Nephron (organoid): Measurements from ENCODE around the gene SERGEF.

ENCODE experiments used
- H3K27ac Mint-ChIP-seq, 3 experiments: 2 replicates each; pipeline ENCODE4 v1.8.0; 2020; ENCODE audit warnings: mixed read lengths in 3 of 3, mild to moderate bottlenecking in 2 of 3, moderate library complexity in 1 of 3
- H3K27me3 Mint-ChIP-seq: 2 replicates; pipeline ENCODE4 v1.8.0; 2021; ENCODE audit warnings: low read depth, mild to moderate bottlenecking, moderate library complexity, mixed read lengths
- H3K36me3 Mint-ChIP-seq: 2 replicates; pipeline ENCODE4 v1.8.0; 2020; ENCODE audit warnings: low read depth, mixed read lengths
- H3K4me1 Mint-ChIP-seq: 2 replicates; pipeline ENCODE4 v1.8.0; 2020; ENCODE audit warnings: mixed read lengths
- H3K4me3 Mint-ChIP-seq, 3 experiments: 2 replicates each; pipeline ENCODE4 v1.8.0; 2020; ENCODE audit warnings: mild to moderate bottlenecking in 3 of 3, mixed read lengths in 3 of 3, moderate library complexity in 2 of 3
- H3K9me3 Mint-ChIP-seq: 2 replicates; pipeline ENCODE4 v1.8.0; 2020; ENCODE audit warnings: mixed read lengths
- CTCF ChIP-seq, 3 experiments: fragments of 200-600 bp; sonication (generic); IDR thresholded peaks; one replicate each; pipeline ENCODE4 v1.5.0; 2021; ENCODE audit warnings: antibody characterized with exemption in 3 of 3; ENCODE audit not compliant: unreplicated experiment in 3 of 3

Gene SERGEF

DNA sequence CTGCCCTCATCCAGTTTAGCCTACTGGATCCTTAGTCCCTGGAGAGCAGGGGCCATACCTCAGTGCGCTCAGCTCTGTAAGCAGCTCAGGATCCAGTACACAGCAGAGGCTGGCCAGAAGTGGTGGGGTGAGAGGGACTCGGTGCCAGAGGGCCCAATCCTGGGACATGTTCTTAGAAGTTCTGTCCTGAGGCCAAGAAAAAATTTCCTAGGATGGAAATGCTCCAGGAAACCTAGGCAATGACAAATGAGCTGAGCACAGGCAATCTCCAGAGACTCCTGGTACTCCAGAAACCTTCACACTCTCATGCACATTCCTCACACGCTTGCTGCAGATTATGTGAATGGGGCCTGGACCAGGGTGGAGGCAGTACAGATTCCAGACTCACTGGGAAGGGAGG, 89.6 kb downstream of the SERGEF start:
- peak overlapping the region in 2 of 3 experiments; percentile 22 to 34 for H3K27ac Mint-ChIP-seq
- no peak overlapping the region for H3K4me3 Mint-ChIP-seq
- H3K4me1 Mint-ChIP-seq, result peaks cover 58% of the 10 kb centered on the region
- no peaks in the 10 kb centered on the region for H3K9me3 Mint-ChIP-seq
- no peak for TF ChIP-seq CTCF (IDR thresholded peaks at IDR 0.05; ENCODE audit: unreplicated experiment in 3 of 3)
- no peaks in the 10 kb centered on the region for H3K27me3 Mint-ChIP-seq
- no peaks in the 10 kb centered on the region for H3K36me3 Mint-ChIP-seq

GRCh38 chr11:17922416-17922788, 90.4 kb downstream of the SERGEF start:
- H3K27ac Mint-ChIP-seq, result peak overlapping the region; percentile 49 to 68 (median 55)
- no peak for TF ChIP-seq CTCF (IDR thresholded peaks at IDR 0.05; ENCODE audit: unreplicated experiment in 3 of 3)
- no peak overlapping the region for H3K4me3 Mint-ChIP-seq
- H3K36me3 Mint-ChIP-seq, result no peaks in the 10 kb centered on the region
- H3K27me3 Mint-ChIP-seq, result no peaks in the 10 kb centered on the region
- H3K9me3 Mint-ChIP-seq, result no peaks in the 10 kb centered on the region
- H3K4me1 Mint-ChIP-seq, result peaks cover 50% of the 10 kb centered on the region

GRCh38 chr11:17921659-17922415, 91.0 kb downstream of the SERGEF start:
- Mint-ChIP-seq H3K4me1 (peaks cover 46% of the 10 kb centered on the region), H3K36me3 (no peaks in the 10 kb centered on the region), H3K27me3 (no peaks in the 10 kb centered on the region)

GRCh38 chr11:17918049-17918605, 94.7 kb downstream of the SERGEF start:
- H3K27me3 Mint-ChIP-seq, result no peaks in the 10 kb centered on the region
- H3K9me3 Mint-ChIP-seq, result no peaks in the 10 kb centered on the region
- H3K4me3 Mint-ChIP-seq, result no peak overlapping the region
- H3K27ac Mint-ChIP-seq, result no peak overlapping the region
- no peak for TF ChIP-seq CTCF (IDR thresholded peaks at IDR 0.05; ENCODE audit: unreplicated experiment in 3 of 3)
- H3K36me3 Mint-ChIP-seq, result no peaks in the 10 kb centered on the region
- peaks cover 33% of the 10 kb centered on the region for H3K4me1 Mint-ChIP-seq

More at GRCh38 chr11:17921659-17922415, 91.0 kb downstream of the SERGEF start:
- Mint-ChIP-seq H3K27ac (peak overlapping the region; percentile 49 to 68 (median 55)), H3K4me3 (peak overlapping the region in 1 of 3 experiments; percentile 5), H3K9me3 (no peaks in the 10 kb centered on the region)
- no peak for TF ChIP-seq CTCF (IDR thresholded peaks at IDR 0.05; ENCODE audit: unreplicated experiment in 3 of 3)

DNA sequence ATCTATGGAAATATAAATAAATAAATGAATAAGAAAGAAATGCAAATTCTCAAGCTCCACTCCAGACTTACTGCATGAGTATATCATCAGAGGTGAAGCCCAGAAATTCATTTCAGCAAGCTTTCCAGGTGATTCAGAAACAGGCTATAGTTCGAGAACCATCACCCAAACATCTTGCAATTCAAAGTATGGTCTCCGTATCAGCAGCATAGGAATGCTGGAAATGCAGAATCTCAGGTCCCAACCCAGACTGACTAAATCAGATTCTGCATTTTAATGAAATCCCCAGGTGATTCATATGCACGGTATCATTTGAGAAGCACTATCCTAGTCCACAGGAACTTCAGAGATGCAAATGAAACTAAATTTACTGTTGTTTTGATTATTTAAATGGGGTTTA, 95.3 kb downstream of the SERGEF start:
- no peaks in the 10 kb centered on the region for H3K9me3 Mint-ChIP-seq
- no peak for TF ChIP-seq CTCF (IDR thresholded peaks at IDR 0.05; ENCODE audit: unreplicated experiment in 3 of 3)
- no peaks in the 10 kb centered on the region for H3K27me3 Mint-ChIP-seq
- no peaks in the 10 kb centered on the region for H3K36me3 Mint-ChIP-seq
- peaks cover 27% of the 10 kb centered on the region for H3K4me1 Mint-ChIP-seq
- H3K27ac Mint-ChIP-seq, result no peak overlapping the region
- H3K4me3 Mint-ChIP-seq, result no peak overlapping the region
